NOMO-1 treated with DMSO at 0.1 percent for 48 hours (cell line): Measurements from ENCODE around the gene CCDC107.
"Not testable (repeated sequence)": the region's sequence is repeated elsewhere in the genome, so short reads cannot be mapped to it uniquely, and the experiment has no call there.

ENCODE experiments used
- DNase-seq: peaks from one replicate; lab custom pipeline; 2025; ENCODE audit not compliant: unreplicated experiment; lab: John Stamatoyannopoulos, UW

Gene CCDC107, protein sequence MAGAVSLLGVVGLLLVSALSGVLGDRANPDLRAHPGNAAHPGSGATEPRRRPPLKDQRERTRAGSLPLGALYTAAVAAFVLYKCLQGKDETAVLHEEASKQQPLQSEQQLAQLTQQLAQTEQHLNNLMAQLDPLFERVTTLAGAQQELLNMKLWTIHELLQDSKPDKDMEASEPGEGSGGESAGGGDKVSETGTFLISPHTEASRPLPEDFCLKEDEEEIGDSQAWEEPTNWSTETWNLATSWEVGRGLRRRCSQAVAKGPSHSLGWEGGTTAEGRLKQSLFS

DNA sequence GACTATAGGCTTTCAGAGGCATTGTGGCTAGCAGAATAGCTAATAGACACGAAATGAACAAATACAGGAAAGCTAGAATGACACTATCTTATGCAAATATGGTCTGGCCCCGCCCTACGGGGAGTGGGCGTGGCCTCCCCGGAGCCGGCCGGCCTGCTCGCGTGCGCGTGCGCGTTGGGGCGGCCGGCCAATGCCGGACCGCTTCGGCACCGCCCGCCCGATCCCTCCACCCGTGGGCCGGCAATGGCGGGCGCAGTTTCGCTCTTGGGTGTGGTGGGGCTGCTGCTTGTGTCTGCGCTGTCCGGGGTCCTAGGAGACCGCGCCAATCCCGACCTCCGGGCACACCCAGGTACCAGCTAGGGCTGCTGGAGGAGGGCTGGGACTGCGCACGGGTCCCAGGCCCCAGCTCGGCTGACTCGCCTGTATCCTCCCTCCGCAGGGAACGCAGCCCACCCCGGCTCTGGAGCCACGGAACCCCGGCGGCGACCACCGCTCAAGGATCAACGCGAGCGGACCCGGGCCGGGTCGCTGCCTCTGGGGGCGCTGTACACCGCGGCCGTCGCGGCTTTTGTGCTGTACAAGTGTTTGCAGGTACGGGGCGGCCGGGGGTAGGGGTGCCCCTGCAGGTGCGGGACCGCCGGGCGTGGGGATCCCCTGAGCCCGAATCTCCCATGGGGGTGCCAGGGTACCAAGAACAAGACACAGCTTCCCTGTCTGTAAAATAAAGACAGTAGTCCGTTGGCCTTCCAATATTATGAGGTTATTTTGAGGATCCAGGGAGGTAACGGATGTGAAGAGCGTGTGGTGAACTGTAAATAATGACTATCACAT is at the start of gene CCDC107:
Gene CCDC107 (plus strand): TSS at position 156 of the 831 bp plus-strand sequence. CDS start 88 bp downstream, at position 244.
- DNase-seq, result peak; percentile 86

GRCh38 chr9:35609001-35609819 is 48.9 kb upstream of the CCDC107 start:
- no peak for DNase-seq

DNA sequence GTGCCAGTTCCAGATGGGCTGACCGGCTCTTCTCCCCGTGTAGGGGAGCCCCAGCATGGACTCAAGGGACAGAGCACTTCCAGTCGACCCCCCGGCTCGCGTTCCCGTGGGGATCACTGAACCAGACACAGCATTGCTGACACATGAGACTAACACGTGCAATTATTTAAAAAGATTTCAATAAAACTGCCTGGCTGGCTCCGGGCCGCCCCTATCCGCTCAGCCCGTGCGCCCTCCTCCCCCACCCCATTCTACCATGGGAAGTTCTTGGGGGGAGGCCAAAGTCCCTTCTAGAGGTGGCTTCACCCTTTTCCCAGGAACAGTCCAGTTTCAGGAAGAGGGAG is 48.3 kb upstream of the CCDC107 start:
- DNase-seq, result no peak

DNA sequence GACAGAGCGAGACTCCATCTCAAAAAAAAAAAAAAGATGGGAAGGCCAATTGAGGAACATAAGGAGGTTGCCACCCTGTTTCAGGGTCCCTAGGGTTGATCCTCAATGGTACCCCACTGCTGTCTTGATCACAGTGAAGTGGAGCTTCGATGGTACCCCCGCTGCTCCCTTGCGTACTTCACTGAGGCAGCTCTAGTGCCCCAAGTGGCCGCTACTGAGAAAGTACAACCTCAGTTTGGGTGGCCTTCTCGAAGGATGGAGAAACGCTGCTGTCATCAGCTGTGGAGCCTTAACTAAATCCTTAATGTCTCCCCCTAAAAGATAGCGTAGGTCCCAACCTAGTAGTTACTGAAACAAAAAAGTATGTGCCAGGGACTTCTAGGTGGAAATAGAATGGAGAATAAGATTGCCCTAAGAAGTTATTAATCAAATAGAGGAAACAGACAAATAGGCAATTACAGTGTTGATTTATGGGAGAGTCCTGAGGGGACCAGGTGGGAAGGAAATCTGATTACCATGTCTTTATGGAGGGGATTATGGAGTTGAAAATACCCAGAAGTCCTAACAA is 46.8 kb upstream of the CCDC107 start:
- peak; percentile 51 for DNase-seq

GRCh38 chr9:35612066-35612465 is 46.0 kb upstream of the CCDC107 start:
- not testable (repeated sequence) for DNase-seq

GRCh38 chr9:35612843-35613242 is 45.2 kb upstream of the CCDC107 start:
- no peak for DNase-seq

- DNase-seq, result no peak
Measured at GRCh38 chr9:35615981-35616680, 42.0 kb upstream of the CCDC107 start.

GRCh38 chr9:35616681-35617459 is 41.2 kb upstream of the CCDC107 start:
- DNase-seq, result peak; percentile 75

DNA sequence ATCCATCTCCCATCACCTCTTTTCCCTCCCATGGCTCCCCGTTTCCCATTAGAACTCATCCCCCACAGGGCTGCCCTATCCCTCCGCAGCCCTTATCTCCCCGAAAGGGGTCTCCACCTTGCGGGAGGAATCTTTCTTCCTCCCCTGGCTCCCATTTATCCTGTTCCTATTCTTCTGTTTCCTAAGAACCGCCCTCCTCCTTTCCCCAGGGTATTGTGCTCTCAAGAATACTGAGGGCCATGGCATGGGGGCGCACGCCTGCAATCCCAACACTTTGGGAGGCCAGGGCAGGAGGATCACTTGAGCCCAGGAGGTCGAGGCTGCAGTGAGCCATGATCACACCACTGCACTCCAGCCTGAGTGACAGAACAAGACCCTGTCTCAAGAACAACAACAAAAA is 40.5 kb upstream of the CCDC107 start:
- no peak for DNase-seq

DNA sequence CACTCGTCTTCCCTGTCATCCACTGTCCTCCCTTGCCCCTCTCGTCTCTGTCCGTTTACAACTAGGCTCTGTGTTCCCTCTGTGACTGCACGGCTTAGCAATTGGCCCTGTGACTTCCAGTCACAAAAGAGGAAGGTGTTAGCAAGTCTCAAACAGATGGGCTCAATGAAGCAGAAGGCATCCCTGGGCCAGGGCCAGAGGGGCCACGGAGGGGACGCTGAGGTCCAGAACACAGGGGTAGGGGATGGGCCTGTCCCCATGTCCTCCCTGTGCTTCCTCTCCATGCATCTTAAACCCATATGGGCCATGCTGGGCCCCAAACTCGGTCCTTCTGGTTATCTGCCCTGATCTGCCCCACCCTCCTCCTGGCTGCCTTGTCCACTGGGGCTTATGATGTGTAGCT is 39.8 kb upstream of the CCDC107 start, which contains the start of gene CD72:
Gene CD72 (minus strand): TSS at position 89 of the 403 bp plus-strand sequence. CDS start 110 bp downstream, outside the sequence.
- no peak for DNase-seq

GRCh38 chr9:35618854-35619799 is 39.0 kb upstream of the CCDC107 start:
- no peak for DNase-seq

- DNase-seq, result no peak
Measured at GRCh38 chr9:35619800-35620158, 38.3 kb upstream of the CCDC107 start.

- no peak for DNase-seq
Measured at GRCh38 chr9:35627575-35627974, 30.5 kb upstream of the CCDC107 start.

DNA sequence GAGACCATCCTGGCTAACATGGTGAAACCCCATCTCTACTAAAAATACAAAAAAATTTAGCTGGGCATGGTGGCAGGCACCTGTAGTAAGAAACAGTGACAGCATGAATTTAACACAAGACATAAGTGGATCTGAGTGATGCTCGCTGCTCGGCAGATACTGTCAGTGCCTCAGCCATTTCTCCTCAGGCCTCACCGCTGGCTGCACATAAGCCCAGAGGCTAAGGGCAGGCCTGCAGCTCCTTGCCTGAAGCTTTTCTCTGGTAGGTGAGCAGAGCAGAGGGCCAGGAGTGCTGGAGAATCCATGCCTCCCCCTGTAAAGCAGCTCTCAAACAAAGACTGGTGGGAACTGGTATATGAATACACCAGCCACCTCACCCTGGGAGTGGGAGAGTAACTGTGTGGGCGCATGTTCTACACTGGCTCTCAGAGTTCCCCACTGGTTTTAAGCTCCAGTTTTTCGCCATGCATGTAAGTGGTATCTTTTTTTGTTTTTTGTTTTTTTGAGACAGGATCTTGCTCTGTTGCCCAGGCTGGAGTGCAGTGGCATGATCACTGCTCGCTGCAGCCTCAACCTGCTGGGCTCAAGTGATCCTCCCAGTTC is 29.6 kb upstream of the CCDC107 start:
- no peak for DNase-seq

- DNase-seq, result no peak
Measured at GRCh38 chr9:35629597-35629996, 28.5 kb upstream of the CCDC107 start.

DNA sequence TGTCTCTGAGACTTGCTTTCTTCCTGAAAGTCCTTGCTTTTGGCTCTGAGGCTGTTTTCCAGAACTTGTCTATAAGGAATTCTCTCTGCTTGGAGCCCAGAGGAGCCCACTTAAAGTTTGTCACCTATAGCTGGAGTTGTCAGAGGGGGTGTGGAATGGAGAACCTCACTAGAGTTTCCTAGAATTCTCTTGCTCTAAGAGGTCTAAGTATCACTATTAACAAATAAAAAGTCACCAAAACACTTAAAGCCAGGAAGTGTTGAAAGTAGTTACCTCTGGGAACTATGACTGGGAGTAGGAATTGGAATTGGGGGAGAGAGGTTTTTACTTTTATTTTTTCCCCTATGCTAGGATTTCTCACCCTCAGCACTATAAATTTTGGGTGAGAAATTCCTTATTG is 22.4 kb upstream of the CCDC107 start:
- no peak for DNase-seq

- peak; percentile 43 for DNase-seq
Measured at GRCh38 chr9:35636135-35636876, 21.8 kb upstream of the CCDC107 start.

- DNase-seq, result not testable (repeated sequence)
Measured at GRCh38 chr9:35636877-35637246, 21.2 kb upstream of the CCDC107 start.
